ENCODE results near the gene MRPL44. TPM values are rescaled to one million over a fixed set of nuclear protein-coding genes. Genes with fewer than 3 reads are reported as not detected.
"Not testable (repeated sequence)": the region's sequence is repeated elsewhere in the genome, so short reads cannot be mapped to it uniquely, and the experiment has no call there.

The MRPL44 gene
- total RNA-seq, 1 donor from 2014 or later = 26.5 TPM

GRCh38 chr2:223936862-223937326 lies 20.4 kb upstream of the MRPL44 start:
- no peak for DNase-seq (ENCODE audit: low spot score)

GRCh38 chr2:223937535-223937934 lies 19.7 kb upstream of the MRPL44 start:
- DNase-seq (ENCODE audit: low spot score) = no peak

GRCh38 chr2:223939438-223939837 lies 17.8 kb upstream of the MRPL44 start:
- DNase-seq (ENCODE audit: low spot score) = not testable (repeated sequence)

- DNase-seq (ENCODE audit: low spot score) = no peak
Observed at GRCh38 chr2:223941579-223942277, 15.5 kb upstream of the MRPL44 start.

- DNase-seq (ENCODE audit: low spot score) = no peak
Observed at GRCh38 chr2:223943135-223943534, 14.1 kb upstream of the MRPL44 start.

- DNase-seq (ENCODE audit: low spot score) = no peak
Observed at GRCh38 chr2:223943561-223944008, 13.7 kb upstream of the MRPL44 start.

- no peak for DNase-seq (ENCODE audit: low spot score)
Observed at GRCh38 chr2:223944166-223944702, 13.0 kb upstream of the MRPL44 start.

- DNase-seq (ENCODE audit: low spot score) = peak; percentile 90
Observed at GRCh38 chr2:223944703-223945531, 12.3 kb upstream of the MRPL44 start, which contains the start of gene WDFY1. Gene WDFY1, minus strand, starts transcription at chr2:223945335. Its CDS starts 51 bp downstream, at chr2:223945284.

- no peak for DNase-seq (ENCODE audit: low spot score)
Observed at GRCh38 chr2:223945755-223946154, 11.5 kb upstream of the MRPL44 start.

GRCh38 chr2:223947711-223948205 lies 9.5 kb upstream of the MRPL44 start:
- no peak for DNase-seq (ENCODE audit: low spot score)

- no peak for DNase-seq (ENCODE audit: low spot score)
Observed at GRCh38 chr2:223949241-223949840, 7.9 kb upstream of the MRPL44 start.

GRCh38 chr2:223950448-223951347 lies 6.6 kb upstream of the MRPL44 start:
- no peak for DNase-seq (ENCODE audit: low spot score)

GRCh38 chr2:223952280-223952968 lies 4.8 kb upstream of the MRPL44 start:
- DNase-seq (ENCODE audit: low spot score) = no peak

- DNase-seq (ENCODE audit: low spot score) = no peak
Observed at GRCh38 chr2:223954401-223954800, 2.9 kb upstream of the MRPL44 start.

- no peak for DNase-seq (ENCODE audit: low spot score)
Observed at GRCh38 chr2:223956300-223956699, 963 bp upstream of the MRPL44 start.

- peak; percentile 30 for DNase-seq (ENCODE audit: low spot score)
Observed at GRCh38 chr2:223959688-223960087, 2.4 kb downstream of the MRPL44 start.

GRCh38 chr2:223967981-223968380 lies 10.7 kb downstream of the MRPL44 start:
- DNase-seq (ENCODE audit: low spot score) = no peak

GRCh38 chr2:223969315-223969714 lies 12.1 kb downstream of the MRPL44 start:
- no peak for DNase-seq (ENCODE audit: low spot score)

GRCh38 chr2:223969856-223970255 lies 12.6 kb downstream of the MRPL44 start:
- no peak for DNase-seq (ENCODE audit: low spot score)

Data from mucosa of gallbladder (tissue), 1 donor.